T-helper 1 cell treated with Interleukin-12 subunit alpha and Interleukin-12 subunit beta and Interleukin-4 antibody, amounts not matched to agents 30 ng/mL and 1 ng/mL, for 36 hours (primary cell): ENCODE data around the gene USP47. TPM values are rescaled to one million over a fixed set of nuclear protein-coding genes. Genes with fewer than 3 reads are reported as not detected.

Experiments used
- intact Hi-C: fragments of 100-400 bp; cut with micrococcal nuclease; formaldehyde crosslinking; loops from one replicate; pipeline ENCODE4 v1.15.1; 2024
- total RNA-seq: library from RNA; stranded (reverse); gene quantifications from 2 replicates; pipeline ENCODE4 v1.2.3, GENCODE V29; 2022

USP47 gene
- total RNA-seq, 1 donor from 2014 or later: 44.2 TPM

- intact Hi-C loops: no loop called here
Observed at GRCh38 chr11:11978792-11979487, 137.2 kb downstream of the USP47 start.

- intact Hi-C loops: no loop called here
Observed at GRCh38 chr11:11979488-11980117, 137.8 kb downstream of the USP47 start.

GRCh38 chr11:11980200-11980599, 138.4 kb downstream of the USP47 start:
- intact Hi-C loops: no loop called here

- intact Hi-C loops: no loop called here
Observed at GRCh38 chr11:11980841-11981308, 139.1 kb downstream of the USP47 start.

- intact Hi-C loops: no loop called here
Observed at GRCh38 chr11:11981364-11981763, 139.6 kb downstream of the USP47 start.

GRCh38 chr11:11981840-11982239, 140.1 kb downstream of the USP47 start:
- intact Hi-C loops: no loop called here

GRCh38 chr11:11982461-11982860, 140.7 kb downstream of the USP47 start:
- intact Hi-C loops: no loop called here

- intact Hi-C loops: no loop called here
Observed at GRCh38 chr11:11982975-11983374, 141.2 kb downstream of the USP47 start.

- intact Hi-C loops: no loop called here
Observed at GRCh38 chr11:11983427-11983826, 141.7 kb downstream of the USP47 start.

GRCh38 chr11:11984563-11984962, 142.8 kb downstream of the USP47 start:
- intact Hi-C loops: no loop called here

- intact Hi-C loops: no loop called here
Observed at GRCh38 chr11:11985016-11985715, 143.4 kb downstream of the USP47 start.

GRCh38 chr11:11985954-11986949, 144.5 kb downstream of the USP47 start:
- intact Hi-C loops: no loop called here

- intact Hi-C loops: no loop called here
Observed at GRCh38 chr11:11987503-11988022, 145.8 kb downstream of the USP47 start.

GRCh38 chr11:11988099-11988651, 146.4 kb downstream of the USP47 start:
- intact Hi-C loops: no loop called here

GRCh38 chr11:11988681-11989261, 147.0 kb downstream of the USP47 start:
- intact Hi-C loops: no loop called here

GRCh38 chr11:11989774-11990744, 148.3 kb downstream of the USP47 start:
- intact Hi-C loops: no loop called here

GRCh38 chr11:11992257-11993212, 150.8 kb downstream of the USP47 start:
- intact Hi-C loops: no loop called here

- intact Hi-C loops: no loop called here
Observed at GRCh38 chr11:11993839-11994238, 152.1 kb downstream of the USP47 start.
